Measurements from ENCODE around the gene GUCY1B1.

GUCY1B1 gene

GRCh38 chr4:155758481-155759371 is at the start of gene GUCY1B1:
Gene GUCY1B1, plus strand, starts transcription at chr4:155759021. Its CDS starts 120 bp downstream, at chr4:155759141.
- DNase-seq (ENCODE audit: low read depth) = peak; percentile 43

GRCh38 chr4:155709918-155710317 is 48.9 kb upstream of the GUCY1B1 start:
- no peak for DNase-seq (ENCODE audit: low read depth)

GRCh38 chr4:155711556-155711955 is 47.3 kb upstream of the GUCY1B1 start:
- DNase-seq (ENCODE audit: low read depth) = no peak

- no peak for DNase-seq (ENCODE audit: low read depth)
Measured at GRCh38 chr4:155712846-155713245, 46.0 kb upstream of the GUCY1B1 start.

GRCh38 chr4:155713911-155714310 is 44.9 kb upstream of the GUCY1B1 start:
- no peak for DNase-seq (ENCODE audit: low read depth)

- DNase-seq (ENCODE audit: low read depth) = no peak
Measured at GRCh38 chr4:155722336-155722735, 36.5 kb upstream of the GUCY1B1 start.

GRCh38 chr4:155722816-155723499 is 35.9 kb upstream of the GUCY1B1 start:
- no peak for DNase-seq (ENCODE audit: low read depth)

- DNase-seq (ENCODE audit: low read depth) = no peak
Measured at GRCh38 chr4:155724731-155725130, 34.1 kb upstream of the GUCY1B1 start.

GRCh38 chr4:155734065-155734464 is 24.8 kb upstream of the GUCY1B1 start:
- DNase-seq (ENCODE audit: low read depth) = no peak

- no peak for DNase-seq (ENCODE audit: low read depth)
Measured at GRCh38 chr4:155734951-155735350, 23.9 kb upstream of the GUCY1B1 start.

GRCh38 chr4:155735496-155735895 is 23.3 kb upstream of the GUCY1B1 start:
- no peak for DNase-seq (ENCODE audit: low read depth)

GRCh38 chr4:155738548-155738947 is 20.3 kb upstream of the GUCY1B1 start:
- no peak for DNase-seq (ENCODE audit: low read depth)

- no peak for DNase-seq (ENCODE audit: low read depth)
Measured at GRCh38 chr4:155741546-155741945, 17.3 kb upstream of the GUCY1B1 start.

- no peak for DNase-seq (ENCODE audit: low read depth)
Measured at GRCh38 chr4:155742310-155743015, 16.4 kb upstream of the GUCY1B1 start.

GRCh38 chr4:155745984-155746383 is 12.8 kb upstream of the GUCY1B1 start:
- DNase-seq (ENCODE audit: low read depth) = no peak

- no peak for DNase-seq (ENCODE audit: low read depth)
Measured at GRCh38 chr4:155748039-155748438, 10.8 kb upstream of the GUCY1B1 start.

- no peak for DNase-seq (ENCODE audit: low read depth)
Measured at GRCh38 chr4:155749041-155749440, 9.8 kb upstream of the GUCY1B1 start.

GRCh38 chr4:155751569-155751968 is 7.3 kb upstream of the GUCY1B1 start:
- no peak for DNase-seq (ENCODE audit: low read depth)

- DNase-seq (ENCODE audit: low read depth) = no peak
Measured at GRCh38 chr4:155757745-155758265, 1.0 kb upstream of the GUCY1B1 start.

GRCh38 chr4:155759372-155760252 is 791 bp downstream of the GUCY1B1 start:
- DNase-seq (ENCODE audit: low read depth) = no peak

GRCh38 chr4:155761047-155761446 is 2.2 kb downstream of the GUCY1B1 start:
- DNase-seq (ENCODE audit: low read depth) = no peak

Data from activated gamma-delta T cell treated with anti-CD3 and anti-CD28 coated beads, Interleukin-2, amount 50 U/mL, for 16 hours (primary cell).